ENCODE results near the gene SIN3A.
"Not testable (repeated sequence)": the region's sequence is repeated elsewhere in the genome, so short reads cannot be mapped to it uniquely, and the experiment has no call there.

SIN3A gene

GRCh38 chr15:75451674-75452363, at the start of gene SIN3A:
Gene SIN3A, minus strand, starts transcription at chr15:75451690. Its CDS starts 21,315 bp downstream, at chr15:75430375.
- peak; percentile 99 for DNase-seq (ENCODE audit: low read depth)

- DNase-seq (ENCODE audit: low read depth): no peak
Observed at GRCh38 chr15:75493732-75494131, 42.2 kb upstream of the SIN3A start.

GRCh38 chr15:75483961-75484360, 32.5 kb upstream of the SIN3A start:
- no peak for DNase-seq (ENCODE audit: low read depth)

GRCh38 chr15:75483556-75483955, 32.1 kb upstream of the SIN3A start:
- not testable (repeated sequence) for DNase-seq (ENCODE audit: low read depth)

- DNase-seq (ENCODE audit: low read depth): no peak
Observed at GRCh38 chr15:75483106-75483505, 31.6 kb upstream of the SIN3A start.

GRCh38 chr15:75480463-75480862, 29.0 kb upstream of the SIN3A start:
- not testable (repeated sequence) for DNase-seq (ENCODE audit: low read depth)

- no peak for DNase-seq (ENCODE audit: low read depth)
Observed at GRCh38 chr15:75479670-75480069, 28.2 kb upstream of the SIN3A start.

GRCh38 chr15:75477094-75477493, 25.6 kb upstream of the SIN3A start:
- DNase-seq (ENCODE audit: low read depth): not testable (repeated sequence)

- no peak for DNase-seq (ENCODE audit: low read depth)
Observed at GRCh38 chr15:75468913-75469598, 17.6 kb upstream of the SIN3A start.

GRCh38 chr15:75460646-75461045, 9.2 kb upstream of the SIN3A start:
- DNase-seq (ENCODE audit: low read depth): no peak

GRCh38 chr15:75459581-75459980, 8.1 kb upstream of the SIN3A start:
- no peak for DNase-seq (ENCODE audit: low read depth)

GRCh38 chr15:75456710-75457109, 5.2 kb upstream of the SIN3A start:
- no peak for DNase-seq (ENCODE audit: low read depth)

- DNase-seq (ENCODE audit: low read depth): peak; percentile 3
Observed at GRCh38 chr15:75455982-75456531, 4.6 kb upstream of the SIN3A start.

GRCh38 chr15:75455424-75455981, 4.0 kb upstream of the SIN3A start:
- DNase-seq (ENCODE audit: low read depth): peak; percentile 73

GRCh38 chr15:75454471-75455378, 3.2 kb upstream of the SIN3A start:
- DNase-seq (ENCODE audit: low read depth): peak; percentile 52

GRCh38 chr15:75453703-75454470, 2.4 kb upstream of the SIN3A start:
- peak; percentile 88 for DNase-seq (ENCODE audit: low read depth)

- DNase-seq (ENCODE audit: low read depth): peak; percentile 20
Observed at GRCh38 chr15:75452865-75453702, 1.6 kb upstream of the SIN3A start.

- peak; percentile 55 for DNase-seq (ENCODE audit: low read depth)
Observed at GRCh38 chr15:75452364-75452864, 924 bp upstream of the SIN3A start.

- DNase-seq (ENCODE audit: low read depth): no peak
Observed at GRCh38 chr15:75451202-75451673, 252 bp downstream of the SIN3A start.
